Caco-2 (cell line): Measurements from ENCODE around the gene EHD1. TPM values are rescaled to one million over a fixed set of nuclear protein-coding genes. Genes with fewer than 3 reads are reported as not detected.
A peak's percentile ranks its signal among the peaks of the same experiment; 100 is the strongest.

Experiments
- BruUV-seq: library from RNA; stranded (reverse); fragments of 400-500 nt; replicated peaks from 2 replicates; lab custom pipeline; 2021; lab: Mats Ljungman, UMichigan
- CTCF ChIA-PET: fragments of 300-600 bp; sonication (Branson Sonifier 250); formaldehyde crosslinking; loops from one replicate; lab custom pipeline; 2022; ENCODE audit warnings: antibody characterized with exemption; lab: Charles Lee
- POLR2A ChIA-PET: fragments of 300-600 bp; sonication (Branson Sonifier 250); formaldehyde crosslinking; loops from one replicate; lab custom pipeline; 2022; ENCODE audit warnings: antibody characterized with exemption; lab: Charles Lee
- DNase-seq, 2 experiments: peaks; one replicate each; pipeline versions ENCODE4 v3.0.0 to v3.0.0-alpha.2; 2020 to 2022
- H3K27me3 ChIP-seq: replicated peaks from 2 replicates; pipeline ENCODE4 v1.6.0; 2011; ENCODE audit warnings: low read length; ENCODE audit not compliant: control insufficient read depth, insufficient read depth
- H3K36me3 ChIP-seq: 2 replicates; pipeline ENCODE4 v1.5.1; 2011; ENCODE audit warnings: low read length; ENCODE audit not compliant: control insufficient read depth, insufficient read depth
- H3K4me1 ChIP-seq: fragments of 250-450 bp; sonication (Bioruptor Pico); 2 replicates; pipeline ENCODE4 v1.5.1; 2020; ENCODE audit warnings: mild to moderate bottlenecking
- H3K4me3 ChIP-seq: 2 replicates; pipeline ENCODE4 v1.5.1; 2011; ENCODE audit warnings: low read depth, mild to moderate bottlenecking, control low read depth, low read length
- H3K9me3 ChIP-seq: fragments of 250-450 bp; sonication (Bioruptor Pico); 2 replicates; pipeline ENCODE4 v1.5.1; 2020; ENCODE audit warnings: mild to moderate bottlenecking, moderate library complexity
- H3K27ac Mint-ChIP-seq: one replicate; pipeline ENCODE4 v1.8.0; 2022; ENCODE audit warnings: mixed read lengths; ENCODE audit not compliant: unreplicated experiment
- H3K27me3 Mint-ChIP-seq: one replicate; pipeline ENCODE4 v1.8.0; 2022; ENCODE audit warnings: mixed read lengths; ENCODE audit not compliant: insufficient read depth, unreplicated experiment
- H3K36me3 Mint-ChIP-seq: one replicate; pipeline ENCODE4 v1.8.0; 2022; ENCODE audit warnings: mild to moderate bottlenecking, mixed read lengths; ENCODE audit not compliant: insufficient read depth, unreplicated experiment
- H3K4me1 Mint-ChIP-seq: one replicate; pipeline ENCODE4 v1.8.0; 2022; ENCODE audit warnings: low read depth, mixed read lengths; ENCODE audit not compliant: unreplicated experiment
- H3K4me3 Mint-ChIP-seq: one replicate; pipeline ENCODE4 v1.8.0; 2022; ENCODE audit warnings: mild to moderate bottlenecking, moderate library complexity, mixed read lengths; ENCODE audit not compliant: unreplicated experiment
- H3K9me3 Mint-ChIP-seq: one replicate; pipeline ENCODE4 v1.8.0; 2022; ENCODE audit warnings: mixed read lengths; ENCODE audit not compliant: unreplicated experiment
- intact Hi-C: fragments of 100-400 bp; cut with micrococcal nuclease; formaldehyde crosslinking; loops from one replicate; pipeline ENCODE4 v1.10.0; 2022; ENCODE audit not compliant: unreplicated experiment
- total RNA-seq: library from RNA; stranded (reverse); gene quantifications from 2 replicates; pipeline ENCODE4 v1.2.3, GENCODE V29; 2022
- TF ChIP-seq, protein P1 (sequence below), 2 experiments: fragments of 200-600 bp in 1 of 2; IDR thresholded peaks; 1 replicate in 1 of 2; 2 replicates in 1 of 2; pipeline versions ENCODE4 v1.5.1 to v1.8.0; 2011 to 2022; ENCODE audit warnings: antibody characterized with exemption in 1 of 2, control low read depth in 1 of 2, inconsistent platforms in 1 of 2, low read depth in 1 of 2, low read length in 1 of 2, mild to moderate bottlenecking in 1 of 2, moderate library complexity in 1 of 2; ENCODE audit not compliant: insufficient read depth in 1 of 2, severe bottlenecking in 1 of 2, unreplicated experiment in 1 of 2

EHD1 gene
- total RNA-seq, 1 experiment from 2014 or later: 129 TPM

- H3K4me3 ChIP-seq: no peak overlapping the region
- Mint-ChIP-seq H3K4me1 (peaks cover 16% of the 10 kb centered on the region), H3K4me3 (no peak overlapping the region), H3K27me3 (no peaks in the 10 kb centered on the region), H3K9me3 (no peaks in the 10 kb centered on the region), H3K36me3 (peaks cover 58% of the 10 kb centered on the region), H3K27ac (peak overlapping the region; percentile 45)
- no peaks in the 10 kb centered on the region for H3K9me3 ChIP-seq
- no peaks in the 10 kb centered on the region for H3K27me3 ChIP-seq
- TSS peak; percentile 19 for BruUV-seq
- ChIA-PET POLR2A (interaction anchor here (0.6 to 1.6 kb wide), 3 partner anchors 12 to 87 kb away, joined by 3 to 5 read pairs (median 3); partner anchors contain the start of gene SF1), CTCF (interaction anchor here (0.7 to 2.5 kb wide), 3 partner anchors 8 to 22 kb away, joined by 3 to 6 read pairs (median 6); no protein-coding TSS in a partner anchor)
- no peak for DNase-seq
- peaks cover 5% of the 10 kb centered on the region; the same call in 1 of the 2 replicates for H3K36me3 ChIP-seq
- H3K4me1 ChIP-seq: peaks cover 64% of the 10 kb centered on the region
- TF ChIP-seq, protein P1, sequence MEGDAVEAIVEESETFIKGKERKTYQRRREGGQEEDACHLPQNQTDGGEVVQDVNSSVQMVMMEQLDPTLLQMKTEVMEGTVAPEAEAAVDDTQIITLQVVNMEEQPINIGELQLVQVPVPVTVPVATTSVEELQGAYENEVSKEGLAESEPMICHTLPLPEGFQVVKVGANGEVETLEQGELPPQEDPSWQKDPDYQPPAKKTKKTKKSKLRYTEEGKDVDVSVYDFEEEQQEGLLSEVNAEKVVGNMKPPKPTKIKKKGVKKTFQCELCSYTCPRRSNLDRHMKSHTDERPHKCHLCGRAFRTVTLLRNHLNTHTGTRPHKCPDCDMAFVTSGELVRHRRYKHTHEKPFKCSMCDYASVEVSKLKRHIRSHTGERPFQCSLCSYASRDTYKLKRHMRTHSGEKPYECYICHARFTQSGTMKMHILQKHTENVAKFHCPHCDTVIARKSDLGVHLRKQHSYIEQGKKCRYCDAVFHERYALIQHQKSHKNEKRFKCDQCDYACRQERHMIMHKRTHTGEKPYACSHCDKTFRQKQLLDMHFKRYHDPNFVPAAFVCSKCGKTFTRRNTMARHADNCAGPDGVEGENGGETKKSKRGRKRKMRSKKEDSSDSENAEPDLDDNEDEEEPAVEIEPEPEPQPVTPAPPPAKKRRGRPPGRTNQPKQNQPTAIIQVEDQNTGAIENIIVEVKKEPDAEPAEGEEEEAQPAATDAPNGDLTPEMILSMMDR (IDR thresholded peaks at IDR 0.05; ENCODE audit: insufficient read depth in 1 of 2, low read depth in 1 of 2, low read length in 1 of 2, severe bottlenecking in 1 of 2, unreplicated experiment in 1 of 2): no peak
- intact Hi-C loops: loop anchor here (2.0 kb wide), 1 partner anchor 13 kb away; the partner anchor contains the start of gene EHD1
Observed at GRCh38 chr11:64865286-64866172, 12.9 kb downstream of the EHD1 start.

DNA sequence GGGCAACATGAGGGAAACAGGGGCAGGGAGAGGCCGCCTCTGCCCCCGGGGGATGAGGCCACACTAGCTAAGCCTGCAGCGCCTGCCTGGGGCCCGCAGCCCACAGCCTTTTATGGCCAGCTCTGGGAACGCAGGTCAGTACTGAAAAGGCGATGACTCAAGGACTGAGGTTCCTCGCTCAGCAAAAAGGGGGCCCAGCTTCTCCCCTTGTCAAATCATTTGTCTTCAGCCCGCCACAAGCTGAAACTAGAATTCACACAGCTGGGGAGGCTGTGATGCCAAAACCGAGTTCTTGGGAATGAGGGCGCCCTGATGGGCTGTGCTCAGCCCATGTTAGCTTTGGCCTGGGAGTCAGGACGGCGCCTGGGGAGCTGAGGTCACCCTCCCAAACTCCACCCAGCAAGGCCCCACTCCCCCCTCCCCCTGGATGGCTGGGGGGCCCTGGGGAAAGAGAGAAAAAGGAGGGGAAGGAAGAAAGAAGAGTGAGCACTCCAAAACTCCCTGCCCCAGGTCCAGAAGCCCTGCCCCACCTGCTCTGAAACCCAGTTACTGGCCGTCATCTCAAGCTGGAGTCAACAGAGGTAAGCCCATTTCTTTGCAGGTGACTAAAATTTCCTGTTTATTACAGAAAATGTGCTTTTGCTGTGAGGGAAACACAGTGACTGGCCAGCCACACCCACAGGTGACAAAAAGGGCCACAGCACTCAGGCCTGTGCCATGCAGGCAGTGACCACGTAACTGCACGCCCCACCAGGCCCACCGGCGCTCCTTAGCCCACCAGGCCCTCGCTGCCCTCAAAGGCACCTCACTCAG is 13.7 kb downstream of the EHD1 start:
- H3K4me3 Mint-ChIP-seq: no peak overlapping the region
- peaks cover 61% of the 10 kb centered on the region for H3K36me3 Mint-ChIP-seq
- ChIA-PET CTCF (interaction anchor here (0.7 to 2.5 kb wide), 6 partner anchors 9 to 41 kb away, joined by 3 to 6 read pairs (median 4); no protein-coding TSS in a partner anchor), POLR2A (interaction anchor here (0.6 to 0.7 kb wide), 2 partner anchors 40 to 86 kb away, joined by 3 read pairs; partner anchors contain the start of gene SF1)
- peaks cover 16% of the 10 kb centered on the region for H3K4me1 Mint-ChIP-seq
- H3K27me3 Mint-ChIP-seq: no peaks in the 10 kb centered on the region
- no peaks in the 10 kb centered on the region for H3K9me3 ChIP-seq
- peaks cover 55% of the 10 kb centered on the region for H3K4me1 ChIP-seq
- intact Hi-C loops: loop anchor here (2.0 kb wide), 1 partner anchor 14 kb away; the partner anchor contains the start of gene EHD1
- no TSS peak for BruUV-seq
- H3K4me3 ChIP-seq: no peak overlapping the region
- no peaks in the 10 kb centered on the region for H3K9me3 Mint-ChIP-seq
- peak overlapping the region; percentile 76 for H3K27ac Mint-ChIP-seq
- H3K36me3 ChIP-seq: peaks cover 5% of the 10 kb centered on the region
- H3K27me3 ChIP-seq: no peaks in the 10 kb centered on the region
- DNase-seq: peak in 1 of 2 experiments; percentile 42
- TF ChIP-seq, protein P1 (IDR thresholded peaks at IDR 0.05; ENCODE audit: insufficient read depth in 1 of 2, low read depth in 1 of 2, low read length in 1 of 2, severe bottlenecking in 1 of 2, unreplicated experiment in 1 of 2): no peak

DNA sequence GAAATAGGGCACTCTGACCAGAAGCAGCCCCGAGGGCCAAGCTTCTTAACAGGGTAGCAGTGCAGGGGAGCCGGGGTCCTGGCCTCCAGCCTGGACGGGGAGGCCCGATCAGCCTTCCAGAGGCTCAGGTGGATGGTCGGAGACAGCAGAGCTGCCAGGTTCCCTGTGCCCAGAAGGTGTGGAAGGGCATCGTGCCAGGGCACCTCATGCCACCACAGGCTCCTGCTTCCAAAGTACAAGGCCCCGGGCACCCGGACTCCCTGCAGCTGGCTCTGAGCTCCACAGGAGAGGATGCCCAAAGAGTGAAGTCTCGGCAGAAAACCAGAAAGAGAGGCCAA is 14.3 kb downstream of the EHD1 start:
- TF ChIP-seq, protein P1 (IDR thresholded peaks at IDR 0.05; ENCODE audit: insufficient read depth in 1 of 2, low read depth in 1 of 2, low read length in 1 of 2, severe bottlenecking in 1 of 2, unreplicated experiment in 1 of 2): no peak
- H3K9me3 ChIP-seq: no peaks in the 10 kb centered on the region
- no peaks in the 10 kb centered on the region for H3K9me3 Mint-ChIP-seq
- H3K4me1 ChIP-seq: peaks cover 50% of the 10 kb centered on the region
- H3K27me3 ChIP-seq: no peaks in the 10 kb centered on the region
- POLR2A ChIA-PET: no interaction called here
- H3K4me3 ChIP-seq: no peak overlapping the region
- intact Hi-C loops: loop anchor here (2.0 kb wide), 1 partner anchor 15 kb away; the partner anchor contains the start of gene EHD1
- no peak for DNase-seq
- H3K36me3 ChIP-seq: peaks cover 6% of the 10 kb centered on the region
- peaks cover 16% of the 10 kb centered on the region for H3K4me1 Mint-ChIP-seq
- H3K27me3 Mint-ChIP-seq: no peaks in the 10 kb centered on the region
- no peak overlapping the region for H3K4me3 Mint-ChIP-seq
- BruUV-seq: no TSS peak
- peak overlapping the region; percentile 76 for H3K27ac Mint-ChIP-seq
- CTCF ChIA-PET: interaction anchor here (0.7 to 1.4 kb wide), 5 partner anchors 9 to 42 kb away, joined by 3 to 6 read pairs (median 4); no protein-coding TSS in a partner anchor
- H3K36me3 Mint-ChIP-seq: peaks cover 65% of the 10 kb centered on the region
